GM20000 (cell line): ENCODE measurements around the gene C2CD2.

Experiments used
- DNase-seq: peaks from one replicate; pipeline ENCODE4 v3.0.0; 2012; ENCODE audit warnings: low spot score
- TF ChIP-seq, protein P1 (sequence below): IDR thresholded peaks from 2 replicates; pipeline ENCODE4 v1.5.1; 2012; ENCODE audit warnings: mild to moderate bottlenecking, control low read depth; ENCODE audit errors: extremely low read depth, missing control alignments

C2CD2 gene

DNA sequence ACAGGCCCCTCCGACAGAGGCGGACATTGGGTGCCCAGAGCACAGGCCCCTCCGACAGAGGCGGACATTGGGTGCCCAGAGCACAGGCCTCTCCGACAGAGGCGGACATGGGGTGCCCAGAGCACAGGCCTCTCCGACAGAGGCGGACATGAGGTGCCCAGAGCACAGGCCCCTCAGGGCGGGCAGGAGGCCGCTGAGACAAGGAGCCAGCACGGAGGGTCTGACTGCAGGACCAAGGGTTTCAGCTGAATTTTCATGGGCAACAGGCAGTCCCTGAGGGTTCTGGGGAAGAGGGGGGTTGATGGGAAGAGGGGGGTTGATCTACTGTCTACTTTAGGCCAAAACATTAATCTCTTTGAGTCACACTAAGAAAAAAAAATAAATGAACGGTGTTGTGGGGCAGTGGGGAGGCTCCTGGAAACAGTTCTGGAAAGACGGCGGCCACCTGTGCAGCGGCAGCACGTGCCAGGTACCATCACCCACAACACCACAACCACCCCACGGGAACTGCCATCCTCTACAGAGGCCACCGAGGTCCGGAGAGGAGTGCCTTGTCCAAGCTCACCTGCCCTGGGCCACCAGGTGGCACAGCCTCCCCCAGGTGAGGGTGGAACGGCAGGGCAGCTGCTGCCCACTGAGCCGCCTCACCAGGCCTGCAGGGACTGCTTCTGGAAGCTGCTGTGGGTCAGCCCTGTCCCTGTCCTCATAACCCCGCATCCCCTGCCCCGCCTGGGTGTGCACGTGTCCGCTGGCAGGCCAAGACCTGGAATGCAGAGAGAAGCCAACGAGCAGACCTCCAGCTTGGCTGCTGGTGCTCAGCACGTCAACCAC is 95.1 kb downstream of the C2CD2 start:
- no peak for DNase-seq
- TF ChIP-seq, protein P1, sequence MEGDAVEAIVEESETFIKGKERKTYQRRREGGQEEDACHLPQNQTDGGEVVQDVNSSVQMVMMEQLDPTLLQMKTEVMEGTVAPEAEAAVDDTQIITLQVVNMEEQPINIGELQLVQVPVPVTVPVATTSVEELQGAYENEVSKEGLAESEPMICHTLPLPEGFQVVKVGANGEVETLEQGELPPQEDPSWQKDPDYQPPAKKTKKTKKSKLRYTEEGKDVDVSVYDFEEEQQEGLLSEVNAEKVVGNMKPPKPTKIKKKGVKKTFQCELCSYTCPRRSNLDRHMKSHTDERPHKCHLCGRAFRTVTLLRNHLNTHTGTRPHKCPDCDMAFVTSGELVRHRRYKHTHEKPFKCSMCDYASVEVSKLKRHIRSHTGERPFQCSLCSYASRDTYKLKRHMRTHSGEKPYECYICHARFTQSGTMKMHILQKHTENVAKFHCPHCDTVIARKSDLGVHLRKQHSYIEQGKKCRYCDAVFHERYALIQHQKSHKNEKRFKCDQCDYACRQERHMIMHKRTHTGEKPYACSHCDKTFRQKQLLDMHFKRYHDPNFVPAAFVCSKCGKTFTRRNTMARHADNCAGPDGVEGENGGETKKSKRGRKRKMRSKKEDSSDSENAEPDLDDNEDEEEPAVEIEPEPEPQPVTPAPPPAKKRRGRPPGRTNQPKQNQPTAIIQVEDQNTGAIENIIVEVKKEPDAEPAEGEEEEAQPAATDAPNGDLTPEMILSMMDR: no peak

DNA sequence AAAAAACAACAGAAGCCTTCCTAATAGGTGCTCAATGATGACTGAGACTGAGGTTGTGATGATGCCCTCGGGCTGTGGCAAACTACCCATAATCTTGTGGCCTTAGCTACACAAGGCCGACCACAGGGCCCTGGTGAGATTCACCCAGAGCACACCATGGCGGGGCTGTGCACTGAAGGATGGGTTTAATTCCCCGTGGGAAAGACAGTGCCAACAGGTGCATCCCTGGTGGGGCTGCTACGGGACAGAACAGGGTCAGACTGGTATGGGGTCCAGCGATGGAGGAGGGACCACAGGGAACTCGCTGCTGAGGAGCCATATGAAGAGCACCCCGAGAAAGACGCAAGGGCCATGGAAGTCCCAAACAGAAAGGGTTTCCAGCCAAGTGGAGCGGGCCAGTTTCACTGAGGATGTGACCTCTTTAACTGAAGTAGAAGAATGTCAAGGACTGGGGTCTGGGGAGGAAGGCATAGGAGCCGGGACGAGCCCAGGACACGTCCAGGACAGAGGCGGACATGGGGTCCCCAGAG is 96.0 kb downstream of the C2CD2 start:
- DNase-seq: no peak
- TF ChIP-seq, protein P1: no peak

DNA sequence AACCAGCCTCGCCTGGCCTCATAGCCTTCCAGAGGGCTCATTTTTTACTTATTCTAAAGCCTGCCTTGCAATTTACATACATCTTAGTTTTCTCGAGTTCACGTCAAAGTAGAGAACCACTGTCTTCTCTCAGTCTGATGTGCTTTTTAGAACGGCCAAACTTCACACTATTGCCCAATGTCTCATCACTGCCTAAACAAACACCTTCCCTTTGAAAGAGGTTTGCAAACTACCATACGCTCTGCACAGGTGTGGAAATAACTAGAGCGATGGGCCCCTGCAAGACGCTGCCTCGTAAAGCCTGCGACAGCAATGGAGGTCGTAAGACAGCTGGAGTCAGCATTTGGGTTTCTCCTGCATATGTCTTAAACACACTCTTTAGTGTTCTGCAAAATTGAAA is 97.2 kb downstream of the C2CD2 start:
- TF ChIP-seq, protein P1: no peak
- no peak for DNase-seq

DNA sequence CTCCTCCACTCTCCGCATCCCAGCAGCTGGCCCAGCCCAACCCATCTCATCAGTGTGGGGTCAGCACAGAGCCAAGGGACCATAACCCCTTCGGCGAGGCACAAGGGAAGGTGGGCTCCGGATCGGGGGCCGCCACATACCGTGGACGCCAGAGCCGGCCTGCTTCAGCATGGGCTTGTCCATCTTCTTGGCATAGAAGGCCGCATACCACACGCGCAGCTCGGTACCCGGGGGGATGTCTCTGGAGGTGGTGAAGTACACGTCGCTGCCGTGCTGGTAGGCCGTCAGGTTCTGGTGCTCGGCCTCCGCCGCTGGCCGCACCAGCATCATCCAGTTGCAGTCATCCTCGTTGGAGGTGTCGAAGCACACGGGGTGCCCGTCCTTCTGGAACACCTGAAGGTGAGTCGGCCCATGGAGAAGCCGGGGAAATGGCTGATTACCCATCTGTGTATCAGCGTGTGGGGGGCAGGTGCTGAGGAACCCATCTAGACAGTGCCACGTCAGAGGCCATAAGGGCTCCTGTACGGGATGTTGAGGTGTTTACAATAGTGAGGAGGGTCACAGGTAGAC is 99.3 kb downstream of the C2CD2 start:
- TF ChIP-seq, protein P1: no peak
- no peak for DNase-seq

DNA sequence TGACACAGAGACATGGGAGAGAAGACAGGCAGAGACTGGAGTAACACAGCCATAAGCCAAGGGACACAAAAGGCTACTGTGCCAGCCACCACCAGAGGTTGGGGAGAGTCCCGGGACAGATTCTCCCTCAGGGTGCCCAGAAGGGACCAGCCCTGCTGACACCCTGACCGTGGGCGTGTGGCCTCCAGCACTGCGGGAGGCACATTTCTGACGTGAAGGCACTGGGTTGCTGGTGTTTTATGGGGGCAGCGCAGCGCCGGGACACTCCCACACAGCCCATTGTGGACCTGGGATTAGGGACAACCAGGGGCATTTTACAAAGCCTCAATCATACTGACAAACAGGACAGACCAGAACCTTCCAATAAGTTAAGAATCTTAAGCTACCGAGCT is 100.9 kb downstream of the C2CD2 start:
- DNase-seq: no peak
- TF ChIP-seq, protein P1: no peak

DNA sequence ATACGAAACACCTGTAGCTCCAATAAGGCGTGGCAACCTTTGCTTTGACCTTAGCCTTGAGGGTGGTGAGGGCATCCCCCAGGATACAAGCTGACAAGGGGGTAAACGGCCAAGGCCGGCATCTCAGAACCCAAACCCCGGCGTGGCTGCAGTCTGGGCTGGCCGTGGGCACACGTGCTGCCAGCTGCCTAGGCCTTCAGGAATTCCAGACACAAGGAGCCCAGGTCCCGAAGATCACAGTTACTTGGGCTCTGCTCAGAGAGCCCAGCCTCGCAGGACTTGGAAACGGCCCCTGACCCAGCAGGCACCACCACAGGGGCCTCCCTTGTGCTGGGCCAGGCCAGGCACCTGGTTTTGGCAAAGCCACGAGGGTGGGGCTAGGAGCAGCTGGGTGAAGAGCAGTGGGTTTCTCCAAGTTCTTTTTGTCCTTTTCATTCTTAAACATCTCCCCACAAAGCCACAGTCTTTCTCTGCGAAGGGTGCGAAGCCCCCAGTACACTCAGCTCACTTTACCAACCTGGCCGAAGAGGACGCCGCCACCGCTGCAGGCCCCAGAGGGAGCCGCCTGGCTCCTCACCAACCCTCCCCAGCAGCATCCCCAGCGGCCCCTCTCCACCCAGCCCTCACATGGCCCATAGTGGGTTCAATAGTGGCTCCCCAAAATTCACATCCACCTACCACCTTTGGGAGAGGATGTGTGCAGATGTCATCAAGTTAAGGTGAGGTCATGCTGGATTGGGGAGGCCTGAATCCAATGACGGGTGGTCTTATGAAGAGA is 101.5 kb downstream of the C2CD2 start:
- TF ChIP-seq, protein P1: no peak
- DNase-seq: no peak
